Measurements from ENCODE around the gene UNC13B.

UNC13B gene

GRCh38 chr9:35452481-35452880 is 290.7 kb downstream of the UNC13B start:
- DNase-seq, result no peak

- DNase-seq, result no peak
These were observed 292.0 kb downstream of the UNC13B start for GRCh38 chr9:35453786-35454185.

Data from SHP77 (cell line).